Neural cell (in vitro differentiated cells): ENCODE measurements around the gene FOXA3. TPM values are rescaled to one million over a fixed set of nuclear protein-coding genes. Genes with fewer than 3 reads are reported as not detected.

ENCODE experiments used
- H2AFZ ChIP-seq: fragments of 200-600, 300-800 bp; sonication (generic), shearing (Covaris generic); 2 replicates; pipeline ENCODE4 v1.6.0; 2014; ENCODE audit warnings: low read depth, mild to moderate bottlenecking, antibody characterized with exemption, low read length, moderate library complexity
- H3F3A ChIP-seq: fragments of 200-600 bp; shearing (Covaris generic); 2 replicates; pipeline ENCODE4 v1.6.1; 2016; ENCODE audit warnings: mild to moderate bottlenecking, moderate library complexity, mixed read lengths, antibody characterized with exemption, low read length; ENCODE audit not compliant: insufficient read depth, poor library complexity, severe bottlenecking
- H3K27ac ChIP-seq: fragments of 200-600, 300-800 bp; sonication (generic), shearing (Covaris generic); 2 replicates; pipeline ENCODE4 v1.5.1; 2014; ENCODE audit warnings: mild to moderate bottlenecking, low read length, moderate library complexity
- H3K27me3 ChIP-seq: fragments of 300-800, 200-600 bp; sonication (generic), shearing (Covaris generic); 2 replicates; pipeline ENCODE4 v1.6.0; 2014; ENCODE audit warnings: mild to moderate bottlenecking, low read depth, low read length, moderate library complexity; ENCODE audit not compliant: insufficient read depth
- H3K36me3 ChIP-seq: fragments of 300-800, 200-600 bp; sonication (generic), shearing (Covaris generic); 2 replicates; pipeline ENCODE4 v1.5.1; 2014; ENCODE audit warnings: mild to moderate bottlenecking, antibody characterized with exemption, low read length, moderate library complexity; ENCODE audit not compliant: insufficient read depth
- H3K4me2 ChIP-seq: fragments of 300-800, 200-600 bp; sonication (generic), shearing (Covaris generic); 2 replicates; pipeline ENCODE4 v1.6.0; 2014; ENCODE audit warnings: mild to moderate bottlenecking, low read length
- H3K4me3 ChIP-seq: fragments of 300-800, 200-600 bp; sonication (generic), shearing (Covaris generic); 2 replicates; pipeline ENCODE4 v1.5.1; 2014; ENCODE audit warnings: mild to moderate bottlenecking, low read length, moderate library complexity
- H3K79me2 ChIP-seq: fragments of 200-600 bp; shearing (Covaris generic); replicated peaks from 2 replicates; pipeline ENCODE4 v1.6.0; 2014; ENCODE audit warnings: mild to moderate bottlenecking, low read length, moderate library complexity; ENCODE audit not compliant: insufficient read depth
- H3K9ac ChIP-seq: fragments of 300-800, 200-600 bp; sonication (generic), shearing (Covaris generic); 2 replicates; pipeline ENCODE4 v1.6.1; 2016; ENCODE audit warnings: mild to moderate bottlenecking, low read length, mixed read lengths
- H3K9me2 ChIP-seq: fragments of 200-600 bp; shearing (Covaris generic); 2 replicates; pipeline ENCODE4 v1.6.1; 2016; ENCODE audit warnings: mild to moderate bottlenecking, low read length, mixed read lengths; ENCODE audit not compliant: insufficient read depth
- H3K9me3 ChIP-seq: fragments of 200-600, 300-800 bp; sonication (generic), shearing (Covaris generic); 2 replicates; pipeline ENCODE4 v1.6.1; 2016; ENCODE audit warnings: mild to moderate bottlenecking, mixed run types, low read length, moderate library complexity, mixed read lengths
- H4K20me1 ChIP-seq: fragments of 200-600 bp; shearing (Covaris generic); 2 replicates; pipeline ENCODE4 v1.6.1; 2016; ENCODE audit warnings: mild to moderate bottlenecking, mixed run types; ENCODE audit not compliant: insufficient read depth
- CTCF ChIP-seq: fragments of 450-650 bp; IDR thresholded peaks from 2 replicates; pipeline ENCODE4 v1.5.1; 2014; ENCODE audit warnings: antibody characterized with exemption, mild to moderate bottlenecking, moderate library complexity; ENCODE audit not compliant: poor library complexity, severe bottlenecking
- EP300 ChIP-seq: fragments of 450-650 bp; conservative IDR thresholded peaks from 2 replicates; pipeline ENCODE4 v1.6.1; 2014; ENCODE audit warnings: antibody characterized with exemption, mild to moderate bottlenecking, moderate library complexity; ENCODE audit not compliant: poor library complexity, severe bottlenecking
- EZH2 ChIP-seq: fragments of 200-600, 300-800 bp; shearing (Covaris generic), sonication (generic); IDR thresholded peaks from 2 replicates; pipeline ENCODE4 v1.6.1; 2014; ENCODE audit warnings: antibody characterized with exemption, low read length, borderline replicate concordance, mild to moderate bottlenecking; ENCODE audit not compliant: insufficient read depth, poor library complexity, severe bottlenecking
- MXI1 ChIP-seq: fragments of 450-650 bp; conservative IDR thresholded peaks from 2 replicates; pipeline ENCODE4 v1.6.1; 2014; ENCODE audit warnings: antibody characterized with exemption, mild to moderate bottlenecking; ENCODE audit not compliant: poor library complexity, severe bottlenecking
- POLR2AphosphoS5 ChIP-seq: IDR thresholded peaks from 2 replicates; pipeline ENCODE4 v1.6.1; 2012
- RAD21 ChIP-seq: fragments of 450-650 bp; conservative IDR thresholded peaks from 2 replicates; pipeline ENCODE4 v1.6.1; 2014; ENCODE audit warnings: antibody characterized with exemption, mild to moderate bottlenecking, moderate library complexity
- SMC3 ChIP-seq: fragments of 450-650 bp; conservative IDR thresholded peaks from 2 replicates; pipeline ENCODE4 v1.6.1; 2014; ENCODE audit warnings: antibody characterized with exemption, mild to moderate bottlenecking, moderate library complexity; ENCODE audit not compliant: poor library complexity
- TAF1 ChIP-seq: IDR thresholded peaks from 2 replicates; pipeline ENCODE4 v1.6.1; 2012; ENCODE audit warnings: low read depth
- polyA plus RNA-seq: library from polyadenylated mRNA; depleted of rRNA; stranded (reverse); fragments of >200 nt; gene quantifications from 2 replicates; pipeline ENCODE4 v1.2.3, GENCODE V29; 2014
- TF ChIP-seq, protein P1 (sequence below): IDR thresholded peaks from 2 replicates; pipeline ENCODE4 v1.6.1; 2012; ENCODE audit warnings: borderline replicate concordance

Gene FOXA3
- polyA plus RNA-seq, 1 donor from 2014 or later: not detected

GRCh38 chr19:45834970-45835369 lies 29.2 kb upstream of the FOXA3 start:
- no peak overlapping the region for H3K4me2 ChIP-seq
- H3K9ac ChIP-seq: no peak overlapping the region
- no peak overlapping the region for H3K4me3 ChIP-seq
- TF ChIP-seq EP300 (no peak), SMC3 (no peak)
- H4K20me1 ChIP-seq: no peaks in the 10 kb centered on the region
- H3K79me2 ChIP-seq: no peaks in the 10 kb centered on the region
- no peaks in the 10 kb centered on the region for H3K36me3 ChIP-seq
- H3K27ac ChIP-seq: no peak overlapping the region
- no peaks in the 10 kb centered on the region for H3F3A ChIP-seq
- H3K27me3 ChIP-seq: no peaks in the 10 kb centered on the region
- peaks cover 4% of the 10 kb centered on the region for H3K9me3 ChIP-seq
- H3K9me2 ChIP-seq: no peaks in the 10 kb centered on the region
- H2AFZ ChIP-seq: no peak overlapping the region

DNA sequence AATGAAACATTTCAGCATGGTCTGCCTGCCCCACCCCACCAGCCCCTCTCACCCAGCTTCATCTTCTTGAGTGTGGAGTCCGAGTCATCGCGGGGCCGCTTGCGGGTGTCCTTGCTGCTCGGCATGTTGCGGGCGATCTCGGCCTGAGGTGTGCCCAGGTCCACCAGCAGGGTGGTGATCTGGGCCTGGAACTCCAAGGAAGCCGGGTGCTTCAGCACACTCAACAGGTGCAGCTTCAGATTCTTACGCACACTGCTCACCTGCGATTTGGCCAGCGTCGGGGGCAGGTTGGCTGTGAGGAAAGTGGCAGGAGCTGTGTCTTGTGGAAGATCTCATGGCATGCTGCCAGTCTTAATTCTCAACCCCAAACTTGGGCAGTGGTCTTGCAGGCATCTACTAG lies 21.9 kb upstream of the FOXA3 start:
- no peaks in the 10 kb centered on the region for H3F3A ChIP-seq
- no peaks in the 10 kb centered on the region for H3K36me3 ChIP-seq

More for the DNA sequence above, 21.9 kb upstream of the FOXA3 start:
- Histone ChIP-seq H3K4me2 (no peak overlapping the region), H3K4me3 (no peak overlapping the region), H3K9ac (no peak overlapping the region), H3K79me2 (no peaks in the 10 kb centered on the region), H4K20me1 (no peaks in the 10 kb centered on the region), H3K9me2 (no peaks in the 10 kb centered on the region), H3K9me3 (peaks cover 4% of the 10 kb centered on the region), H3K27me3 (no peaks in the 10 kb centered on the region), H3K27ac (no peak overlapping the region), H2AFZ (no peak overlapping the region)
- TF ChIP-seq EZH2 (no peak), POLR2AphosphoS5 (no peak), CTCF (no peak), MXI1 (no peak), EP300 (no peak), SMC3 (no peak), TAF1 (no peak), RAD21 (no peak)
- TF ChIP-seq, protein P1, sequence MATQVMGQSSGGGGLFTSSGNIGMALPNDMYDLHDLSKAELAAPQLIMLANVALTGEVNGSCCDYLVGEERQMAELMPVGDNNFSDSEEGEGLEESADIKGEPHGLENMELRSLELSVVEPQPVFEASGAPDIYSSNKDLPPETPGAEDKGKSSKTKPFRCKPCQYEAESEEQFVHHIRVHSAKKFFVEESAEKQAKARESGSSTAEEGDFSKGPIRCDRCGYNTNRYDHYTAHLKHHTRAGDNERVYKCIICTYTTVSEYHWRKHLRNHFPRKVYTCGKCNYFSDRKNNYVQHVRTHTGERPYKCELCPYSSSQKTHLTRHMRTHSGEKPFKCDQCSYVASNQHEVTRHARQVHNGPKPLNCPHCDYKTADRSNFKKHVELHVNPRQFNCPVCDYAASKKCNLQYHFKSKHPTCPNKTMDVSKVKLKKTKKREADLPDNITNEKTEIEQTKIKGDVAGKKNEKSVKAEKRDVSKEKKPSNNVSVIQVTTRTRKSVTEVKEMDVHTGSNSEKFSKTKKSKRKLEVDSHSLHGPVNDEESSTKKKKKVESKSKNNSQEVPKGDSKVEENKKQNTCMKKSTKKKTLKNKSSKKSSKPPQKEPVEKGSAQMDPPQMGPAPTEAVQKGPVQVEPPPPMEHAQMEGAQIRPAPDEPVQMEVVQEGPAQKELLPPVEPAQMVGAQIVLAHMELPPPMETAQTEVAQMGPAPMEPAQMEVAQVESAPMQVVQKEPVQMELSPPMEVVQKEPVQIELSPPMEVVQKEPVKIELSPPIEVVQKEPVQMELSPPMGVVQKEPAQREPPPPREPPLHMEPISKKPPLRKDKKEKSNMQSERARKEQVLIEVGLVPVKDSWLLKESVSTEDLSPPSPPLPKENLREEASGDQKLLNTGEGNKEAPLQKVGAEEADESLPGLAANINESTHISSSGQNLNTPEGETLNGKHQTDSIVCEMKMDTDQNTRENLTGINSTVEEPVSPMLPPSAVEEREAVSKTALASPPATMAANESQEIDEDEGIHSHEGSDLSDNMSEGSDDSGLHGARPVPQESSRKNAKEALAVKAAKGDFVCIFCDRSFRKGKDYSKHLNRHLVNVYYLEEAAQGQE: no peak
